Omental fat pad (tissue), 4 donors: ENCODE measurements around the gene HOXA11. TPM values are rescaled to one million over a fixed set of nuclear protein-coding genes. Genes with fewer than 3 reads are reported as not detected.

Experiments used
- ATAC-seq: fragments of 150-250 bp; one replicate; pipeline ENCODE4 v1.9.1; 2016; ENCODE audit warnings: mild to moderate bottlenecking, moderate library complexity; ENCODE audit not compliant: low FRiP score
- DNase-seq: peaks from one replicate; pipeline ENCODE4 v3.0.0-alpha.2; 2019; ENCODE audit warnings: low spot score
- CTCF ChIP-seq, 3 donors: fragments of 450-650 bp; IDR thresholded peaks; one replicate each; pipeline ENCODE4 v1.5.1; 2016 to 2017; ENCODE audit warnings: antibody characterized with exemption in 3 of 3, mild to moderate bottlenecking in 3 of 3, moderate library complexity in 2 of 3
- total RNA-seq, 4 donors: library from RNA; depleted of rRNA; stranded (reverse); fragments of >200 nt; gene quantifications; one replicate each; pipeline ENCODE4 v1.1.0, GENCODE V29; 2016

HOXA11 gene
- total RNA-seq, 4 donors from 2014 or later: not detected

GRCh38 chr7:27154901-27155815, 29.9 kb downstream of the HOXA11 start:
- peak; percentile 22 for DNase-seq
- TF ChIP-seq CTCF (IDR thresholded peaks at IDR 0.05): no peak
- ATAC-seq: no peak

- ATAC-seq: no peak
- no peak for TF ChIP-seq CTCF (IDR thresholded peaks at IDR 0.05)
- peak; percentile 17 for DNase-seq
Observed at GRCh38 chr7:27154369-27154768, 30.7 kb downstream of the HOXA11 start.

GRCh38 chr7:27153526-27153925, 31.5 kb downstream of the HOXA11 start:
- ATAC-seq: no peak
- no peak for TF ChIP-seq CTCF (IDR thresholded peaks at IDR 0.05)
- DNase-seq: peak; percentile 19

GRCh38 chr7:27152816-27153442, 32.1 kb downstream of the HOXA11 start:
- ATAC-seq (no peak), DNase-seq (no peak)
- TF ChIP-seq CTCF (IDR thresholded peaks at IDR 0.05): no peak

- DNase-seq: peak; percentile 47
- peak; percentile 18 for ATAC-seq
- no peak for TF ChIP-seq CTCF (IDR thresholded peaks at IDR 0.05)
Observed at GRCh38 chr7:27151931-27152815, 32.9 kb downstream of the HOXA11 start, which contains the start of gene HOXA3. Gene HOXA3, minus strand, starts transcription at chr7:27152583. Its CDS starts 41,943 bp downstream, at chr7:27110640.

- TF ChIP-seq CTCF (IDR thresholded peaks at IDR 0.05): no peak
- ATAC-seq: no peak
- DNase-seq: peak; percentile 20
Observed at GRCh38 chr7:27151341-27151930, 33.6 kb downstream of the HOXA11 start.
